Karpas-422 (cell line): Measurements from ENCODE around the gene PTPN1. TPM values are rescaled to one million over a fixed set of nuclear protein-coding genes. Genes with fewer than 3 reads are reported as not detected.

ENCODE experiments used
- DNase-seq: peaks from one replicate; pipeline ENCODE4 v3.0.0-alpha.2; 2015
- H2AFZ ChIP-seq: fragments of 200-600 bp; sonication (generic); 2 replicates; pipeline ENCODE4 v1.6.1; 2014; ENCODE audit warnings: antibody characterized with exemption, low read length, mixed read lengths
- H3K27ac ChIP-seq: fragments of 200-600 bp; sonication (generic); 2 replicates; pipeline ENCODE4 v1.5.1; 2014; ENCODE audit warnings: mild to moderate bottlenecking, low read length, moderate library complexity
- H3K27me3 ChIP-seq: fragments of 200-600 bp; sonication (generic); 2 replicates; pipeline ENCODE4 v1.6.1; 2014; ENCODE audit warnings: low read length, mixed read lengths
- H3K36me3 ChIP-seq: fragments of 200-600 bp; sonication (generic); 2 replicates; pipeline ENCODE4 v1.6.1; 2014; ENCODE audit warnings: low read length, mixed read lengths; ENCODE audit not compliant: insufficient read depth
- H3K4me1 ChIP-seq: fragments of 200-600 bp; sonication (generic); 2 replicates; pipeline ENCODE4 v1.6.1; 2014; ENCODE audit warnings: mild to moderate bottlenecking, low read length, mixed read lengths
- H3K4me2 ChIP-seq: fragments of 200-600 bp; sonication (generic); 2 replicates; pipeline ENCODE4 v1.6.1; 2014; ENCODE audit warnings: low read length, low read depth, mild to moderate bottlenecking; ENCODE audit not compliant: poor library complexity, severe bottlenecking
- H3K4me3 ChIP-seq: fragments of 200-600 bp; sonication (generic); 2 replicates; pipeline ENCODE4 v1.5.1; 2014; ENCODE audit warnings: mild to moderate bottlenecking, antibody characterized with exemption, low read length, mixed read lengths
- H3K79me2 ChIP-seq: fragments of 200-600 bp; sonication (generic); 2 replicates; pipeline ENCODE4 v1.6.1; 2014; ENCODE audit warnings: mild to moderate bottlenecking, low read length, mixed read lengths
- H3K9ac ChIP-seq: fragments of 200-600 bp; sonication (generic); 2 replicates; pipeline ENCODE4 v1.6.0; 2014; ENCODE audit warnings: low read length
- H3K9me2 ChIP-seq: fragments of 200-600 bp; sonication (generic), shearing (Covaris generic); replicated peaks from 2 replicates; pipeline ENCODE4 v1.6.0; 2014; ENCODE audit warnings: mild to moderate bottlenecking, low read length, moderate library complexity; ENCODE audit not compliant: insufficient read depth
- H3K9me3 ChIP-seq: fragments of 300-700, 200-600 bp; sonication (generic); 2 replicates; pipeline ENCODE4 v1.6.1; 2014; ENCODE audit warnings: low read length, mixed read lengths
- H4K20me1 ChIP-seq: fragments of 200-600 bp; sonication (generic); 2 replicates; pipeline ENCODE4 v1.6.1; 2014; ENCODE audit warnings: mild to moderate bottlenecking, antibody characterized with exemption, low read length, low read depth; ENCODE audit not compliant: insufficient read depth
- total RNA-seq: library from RNA; depleted of rRNA; stranded (reverse); fragments of >200 nt; shearing (Covaris generic); gene quantifications from 2 replicates; pipeline ENCODE4 v1.2.3, GENCODE V29; 2014; ENCODE audit warnings: low replicate concordance

Gene PTPN1
- total RNA-seq, 1 experiment from 2014 or later, result 6.5 TPM

GRCh38 chr20:50491168-50491567 lies 19.0 kb upstream of the PTPN1 start:
- H3K9ac ChIP-seq, result no peak overlapping the region
- H3K9me2 ChIP-seq, result no peaks in the 10 kb centered on the region
- H3K79me2 ChIP-seq, result no peaks in the 10 kb centered on the region
- no peaks in the 10 kb centered on the region for H3K36me3 ChIP-seq
- no peaks in the 10 kb centered on the region for H4K20me1 ChIP-seq
- no peak overlapping the region for H3K27ac ChIP-seq
- H3K9me3 ChIP-seq, result no peaks in the 10 kb centered on the region
- H3K4me1 ChIP-seq, result peaks cover 16% of the 10 kb centered on the region
- H2AFZ ChIP-seq, result no peak overlapping the region
- H3K27me3 ChIP-seq, result no peaks in the 10 kb centered on the region
- H3K4me2 ChIP-seq, result no peak overlapping the region
- H3K4me3 ChIP-seq, result no peak overlapping the region
- no peak for DNase-seq

GRCh38 chr20:50491926-50492634 lies 18.1 kb upstream of the PTPN1 start:
- no peak overlapping the region for H3K4me2 ChIP-seq
- no peak for DNase-seq
- peaks cover 16% of the 10 kb centered on the region for H3K4me1 ChIP-seq
- H3K27me3 ChIP-seq, result no peaks in the 10 kb centered on the region
- H3K27ac ChIP-seq, result no peak overlapping the region
- no peaks in the 10 kb centered on the region for H3K36me3 ChIP-seq
- H2AFZ ChIP-seq, result no peak overlapping the region
- no peaks in the 10 kb centered on the region for H3K9me2 ChIP-seq
- H4K20me1 ChIP-seq, result no peaks in the 10 kb centered on the region
- H3K9me3 ChIP-seq, result no peaks in the 10 kb centered on the region
- H3K9ac ChIP-seq, result no peak overlapping the region
- no peak overlapping the region for H3K4me3 ChIP-seq
- H3K79me2 ChIP-seq, result no peaks in the 10 kb centered on the region

GRCh38 chr20:50493881-50494253 lies 16.3 kb upstream of the PTPN1 start:
- DNase-seq, result no peak
- Histone ChIP-seq H3K79me2 (no peaks in the 10 kb centered on the region), H3K4me1 (no peaks in the 10 kb centered on the region; the same call in none of the 2 replicates), H3K4me2 (no peak overlapping the region), H4K20me1 (no peaks in the 10 kb centered on the region), H3K36me3 (no peaks in the 10 kb centered on the region), H3K9ac (no peak overlapping the region), H3K27ac (no peak overlapping the region), H3K27me3 (no peaks in the 10 kb centered on the region), H3K4me3 (no peak overlapping the region), H3K9me3 (no peaks in the 10 kb centered on the region), H2AFZ (no peak overlapping the region), H3K9me2 (no peaks in the 10 kb centered on the region)

DNA sequence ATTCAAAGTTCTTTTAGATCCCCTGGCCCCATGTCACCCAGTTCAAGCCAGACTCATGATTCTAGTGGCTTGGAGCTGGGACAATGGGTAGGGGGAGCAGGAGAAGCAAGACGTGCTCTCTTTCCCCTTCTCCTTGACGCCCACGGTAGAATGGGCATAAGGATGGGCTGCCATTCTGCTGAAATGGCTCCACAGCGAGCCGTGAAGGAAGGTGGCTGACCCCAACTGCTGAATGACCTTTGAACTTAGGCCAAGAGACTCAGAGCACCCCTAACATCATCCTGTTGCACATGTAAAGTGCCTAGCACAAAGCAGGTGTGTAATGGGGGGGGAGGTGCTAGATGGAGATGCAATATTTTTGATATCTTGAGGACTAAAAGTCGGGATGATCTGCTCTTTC lies 15.8 kb upstream of the PTPN1 start:
- H3K4me2 ChIP-seq, result no peak overlapping the region
- no peak overlapping the region for H3K9ac ChIP-seq
- no peaks in the 10 kb centered on the region for H3K27me3 ChIP-seq
- H3K27ac ChIP-seq, result no peak overlapping the region
- H3K9me2 ChIP-seq, result no peaks in the 10 kb centered on the region
- H3K4me1 ChIP-seq, result no peaks in the 10 kb centered on the region
- H4K20me1 ChIP-seq, result no peaks in the 10 kb centered on the region
- H3K79me2 ChIP-seq, result no peaks in the 10 kb centered on the region
- no peaks in the 10 kb centered on the region for H3K9me3 ChIP-seq
- no peak overlapping the region for H3K4me3 ChIP-seq
- H2AFZ ChIP-seq, result no peak overlapping the region
- DNase-seq, result no peak
- no peaks in the 10 kb centered on the region for H3K36me3 ChIP-seq

DNA sequence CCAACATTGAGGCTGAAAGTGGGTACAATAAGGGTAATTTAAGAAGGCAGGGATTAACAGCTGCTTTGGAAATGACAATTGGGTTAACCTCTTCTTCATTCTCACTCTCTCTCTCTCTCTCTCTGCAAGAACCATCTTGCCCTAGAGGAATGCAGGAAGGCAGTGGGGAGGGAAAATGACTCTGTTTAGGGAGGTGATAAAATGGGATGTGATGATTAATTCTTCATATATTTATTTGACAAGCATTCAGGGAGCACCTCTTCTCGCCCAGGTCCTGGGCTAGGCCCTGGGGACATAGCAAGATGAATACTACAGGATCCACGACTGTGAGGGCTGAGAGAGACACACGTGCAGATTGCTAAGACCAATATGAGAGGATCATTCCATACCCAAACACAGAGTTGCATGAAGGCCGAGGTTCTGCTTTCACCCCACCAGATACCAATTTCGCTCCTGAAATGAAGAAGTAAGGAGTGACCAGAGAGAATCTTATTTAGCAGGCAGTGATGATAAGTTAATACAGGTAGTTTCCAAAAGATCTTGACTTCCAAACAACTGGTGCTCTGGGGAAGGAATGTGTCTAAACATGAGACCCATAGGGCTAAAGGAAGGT lies 13.3 kb upstream of the PTPN1 start:
- no peak overlapping the region for H3K4me2 ChIP-seq

DNA sequence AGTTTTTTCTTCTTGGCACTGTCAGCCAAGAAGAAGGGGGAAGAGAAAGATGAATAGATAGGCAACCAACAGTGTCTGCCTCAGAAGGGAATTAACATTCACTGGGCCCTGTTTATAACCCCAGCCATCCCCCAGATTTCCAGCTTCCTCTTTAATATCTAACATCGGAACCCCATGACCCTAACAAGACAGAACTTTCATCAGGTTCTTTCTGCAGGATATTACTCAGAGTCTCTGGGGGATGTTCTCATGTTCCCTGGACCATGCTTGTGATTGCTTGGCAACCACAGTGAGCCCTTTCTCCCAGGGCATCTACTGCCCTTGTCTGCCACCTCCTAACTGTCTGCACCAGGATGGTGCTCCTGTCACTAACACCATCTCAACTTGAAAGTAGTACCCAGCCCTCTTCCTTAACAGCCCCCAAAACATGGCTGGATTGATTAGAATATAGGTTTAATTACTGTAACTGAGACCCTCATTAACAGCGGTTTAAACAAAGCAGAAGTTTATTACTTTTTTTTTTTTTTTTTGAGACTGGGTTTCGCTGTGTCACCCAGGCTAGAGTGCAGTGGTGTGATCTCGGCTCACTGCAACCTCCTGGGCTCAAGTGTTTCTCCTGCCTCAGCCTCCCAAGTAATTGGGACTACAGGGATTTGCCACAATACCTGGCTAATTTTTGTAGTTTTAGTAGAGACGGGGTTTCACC lies 12.0 kb upstream of the PTPN1 start:
- H2AFZ ChIP-seq, result no peak overlapping the region
- no peak overlapping the region for H3K27ac ChIP-seq

More for the DNA sequence above, 13.3 kb upstream of the PTPN1 start:
- no peaks in the 10 kb centered on the region for H3K79me2 ChIP-seq
- no peaks in the 10 kb centered on the region for H3K9me3 ChIP-seq
- H3K27me3 ChIP-seq, result no peaks in the 10 kb centered on the region
- DNase-seq, result no peak
- H3K27ac ChIP-seq, result no peak overlapping the region
- H3K4me1 ChIP-seq, result no peaks in the 10 kb centered on the region
- no peaks in the 10 kb centered on the region for H3K36me3 ChIP-seq
- H3K9ac ChIP-seq, result no peak overlapping the region
- no peak overlapping the region for H2AFZ ChIP-seq
- no peaks in the 10 kb centered on the region for H3K9me2 ChIP-seq
- no peak overlapping the region for H3K4me3 ChIP-seq
- H4K20me1 ChIP-seq, result no peaks in the 10 kb centered on the region

DNA sequence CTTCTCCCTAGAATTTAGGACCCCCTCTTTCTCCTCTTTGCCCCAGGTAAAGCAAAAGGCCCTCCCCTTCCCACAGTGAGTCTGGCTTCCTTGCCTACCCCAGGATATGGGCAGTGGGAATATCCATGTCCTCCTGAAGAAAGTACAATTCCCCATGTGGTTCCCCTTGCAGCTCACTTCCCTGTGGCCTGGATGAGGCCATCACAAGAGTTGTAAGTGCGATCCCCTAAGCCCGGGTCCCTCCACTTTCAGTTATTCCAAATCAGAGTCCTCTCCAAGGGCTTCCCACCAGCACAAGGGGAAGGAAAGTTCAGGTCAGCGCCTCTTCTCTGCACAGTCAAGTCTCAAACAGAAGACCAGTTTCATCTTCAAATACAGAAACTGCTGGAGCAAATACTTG lies 10.2 kb upstream of the PTPN1 start:
- H3K9me2 ChIP-seq, result no peaks in the 10 kb centered on the region
- H3K27ac ChIP-seq, result no peak overlapping the region
- H4K20me1 ChIP-seq, result no peaks in the 10 kb centered on the region
- no peak overlapping the region for H3K4me3 ChIP-seq
- H3K4me1 ChIP-seq, result no peaks in the 10 kb centered on the region
- H2AFZ ChIP-seq, result no peak overlapping the region
- H3K79me2 ChIP-seq, result no peaks in the 10 kb centered on the region
- H3K4me2 ChIP-seq, result no peak overlapping the region
- H3K36me3 ChIP-seq, result no peaks in the 10 kb centered on the region
- DNase-seq, result no peak
- H3K9me3 ChIP-seq, result no peaks in the 10 kb centered on the region
- no peaks in the 10 kb centered on the region for H3K27me3 ChIP-seq
- H3K9ac ChIP-seq, result no peak overlapping the region

More for the DNA sequence above, 12.0 kb upstream of the PTPN1 start:
- H3K9me3 ChIP-seq, result no peaks in the 10 kb centered on the region
- H3K36me3 ChIP-seq, result no peaks in the 10 kb centered on the region
- no peak overlapping the region for H3K4me3 ChIP-seq
- H3K4me2 ChIP-seq, result no peak overlapping the region
- no peaks in the 10 kb centered on the region for H3K27me3 ChIP-seq
- no peaks in the 10 kb centered on the region for H4K20me1 ChIP-seq
- H3K9ac ChIP-seq, result no peak overlapping the region
- no peaks in the 10 kb centered on the region for H3K4me1 ChIP-seq
- no peak for DNase-seq
- no peaks in the 10 kb centered on the region for H3K79me2 ChIP-seq
- H3K9me2 ChIP-seq, result no peaks in the 10 kb centered on the region

DNA sequence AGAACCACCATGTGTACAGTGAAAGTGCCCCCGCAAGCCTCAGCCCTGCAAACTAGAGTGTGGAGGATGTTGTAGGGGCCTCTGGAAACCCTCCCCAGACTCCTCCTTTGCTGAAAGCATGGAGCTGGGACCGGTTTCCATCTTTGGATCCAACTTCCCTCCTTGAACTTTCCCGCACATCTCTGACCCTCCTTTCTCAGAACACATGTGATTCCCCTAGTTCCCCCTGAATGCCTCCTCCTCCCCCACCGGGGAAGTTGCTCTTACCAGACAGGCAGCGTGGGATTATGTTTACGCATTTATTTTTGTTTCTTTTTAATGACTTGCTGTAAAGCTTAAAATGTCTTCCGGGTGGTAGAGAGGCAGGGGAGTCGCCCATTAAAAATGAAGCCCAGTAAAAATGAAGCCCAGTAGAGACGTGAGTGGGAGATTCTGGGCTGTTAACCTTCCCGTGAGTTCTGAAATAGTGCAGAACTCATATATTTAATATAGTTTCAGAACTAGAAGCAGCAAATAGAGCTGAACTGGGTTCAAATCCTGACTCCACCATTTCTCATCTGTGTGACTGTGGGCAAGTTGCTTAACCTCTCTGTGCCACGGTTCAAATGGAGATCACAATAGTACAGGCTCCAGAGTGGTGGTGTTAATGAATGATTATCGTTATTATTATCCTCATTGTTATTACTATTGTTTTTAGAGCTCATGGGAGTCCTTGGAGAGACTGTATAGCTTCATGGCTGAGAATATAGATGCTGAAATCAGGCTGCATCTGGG lies 8.0 kb upstream of the PTPN1 start:
- H3K4me2 ChIP-seq, result no peak overlapping the region
- no peak overlapping the region for H3K27ac ChIP-seq
- DNase-seq, result no peak
- H3K4me1 ChIP-seq, result no peaks in the 10 kb centered on the region
- no peaks in the 10 kb centered on the region for H3K9me3 ChIP-seq
- H3K36me3 ChIP-seq, result no peaks in the 10 kb centered on the region
- no peaks in the 10 kb centered on the region for H3K79me2 ChIP-seq
- H3K9ac ChIP-seq, result no peak overlapping the region
- H3K4me3 ChIP-seq, result no peak overlapping the region
- no peak overlapping the region for H2AFZ ChIP-seq
- no peaks in the 10 kb centered on the region for H3K9me2 ChIP-seq
- H4K20me1 ChIP-seq, result no peaks in the 10 kb centered on the region
- H3K27me3 ChIP-seq, result no peaks in the 10 kb centered on the region
